ENCODE results near the gene C2CD2. TPM values are rescaled to one million over a fixed set of nuclear protein-coding genes. Genes with fewer than 3 reads are reported as not detected.

C2CD2 gene
- total RNA-seq, 1 donor from 2014 or later = 20.5 TPM

DNA sequence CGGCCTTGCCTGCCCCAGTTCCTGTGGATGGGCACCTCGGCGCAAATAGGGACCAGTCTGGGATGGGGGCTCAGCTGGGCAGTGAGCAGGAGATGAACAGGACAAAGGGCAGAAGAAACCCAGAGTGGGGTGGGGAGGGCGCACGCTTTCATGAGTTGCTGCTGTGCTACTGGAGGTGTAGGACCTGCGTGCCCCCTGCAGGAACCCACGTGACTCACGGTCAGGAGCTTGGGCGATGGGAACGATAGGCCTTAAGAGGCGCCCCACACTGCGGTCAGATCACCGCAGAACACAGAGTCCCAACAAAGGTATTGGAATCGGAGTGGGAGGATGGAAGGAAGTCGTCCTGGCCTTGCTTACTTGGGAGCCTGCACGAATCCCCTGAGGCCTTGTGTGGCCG is 91.8 kb downstream of the C2CD2 start:
- H3K9me3 Mint-ChIP-seq = no peaks in the 10 kb centered on the region
- H3K36me3 Mint-ChIP-seq = peaks cover 3% of the 10 kb centered on the region
- no peaks in the 10 kb centered on the region for H3K27me3 Mint-ChIP-seq
- H3K4me3 Mint-ChIP-seq = no peak overlapping the region
- no peak overlapping the region for H3K27ac Mint-ChIP-seq
- H3K4me1 Mint-ChIP-seq (ENCODE audit: unreplicated experiment) = peaks cover 4% of the 10 kb centered on the region
- TF ChIP-seq, protein P1, sequence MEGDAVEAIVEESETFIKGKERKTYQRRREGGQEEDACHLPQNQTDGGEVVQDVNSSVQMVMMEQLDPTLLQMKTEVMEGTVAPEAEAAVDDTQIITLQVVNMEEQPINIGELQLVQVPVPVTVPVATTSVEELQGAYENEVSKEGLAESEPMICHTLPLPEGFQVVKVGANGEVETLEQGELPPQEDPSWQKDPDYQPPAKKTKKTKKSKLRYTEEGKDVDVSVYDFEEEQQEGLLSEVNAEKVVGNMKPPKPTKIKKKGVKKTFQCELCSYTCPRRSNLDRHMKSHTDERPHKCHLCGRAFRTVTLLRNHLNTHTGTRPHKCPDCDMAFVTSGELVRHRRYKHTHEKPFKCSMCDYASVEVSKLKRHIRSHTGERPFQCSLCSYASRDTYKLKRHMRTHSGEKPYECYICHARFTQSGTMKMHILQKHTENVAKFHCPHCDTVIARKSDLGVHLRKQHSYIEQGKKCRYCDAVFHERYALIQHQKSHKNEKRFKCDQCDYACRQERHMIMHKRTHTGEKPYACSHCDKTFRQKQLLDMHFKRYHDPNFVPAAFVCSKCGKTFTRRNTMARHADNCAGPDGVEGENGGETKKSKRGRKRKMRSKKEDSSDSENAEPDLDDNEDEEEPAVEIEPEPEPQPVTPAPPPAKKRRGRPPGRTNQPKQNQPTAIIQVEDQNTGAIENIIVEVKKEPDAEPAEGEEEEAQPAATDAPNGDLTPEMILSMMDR (conservative IDR thresholded peaks at IDR 0.05) = no peak
- no peak for DNase-seq (ENCODE audit: extremely low spot score, unreplicated experiment)

DNA sequence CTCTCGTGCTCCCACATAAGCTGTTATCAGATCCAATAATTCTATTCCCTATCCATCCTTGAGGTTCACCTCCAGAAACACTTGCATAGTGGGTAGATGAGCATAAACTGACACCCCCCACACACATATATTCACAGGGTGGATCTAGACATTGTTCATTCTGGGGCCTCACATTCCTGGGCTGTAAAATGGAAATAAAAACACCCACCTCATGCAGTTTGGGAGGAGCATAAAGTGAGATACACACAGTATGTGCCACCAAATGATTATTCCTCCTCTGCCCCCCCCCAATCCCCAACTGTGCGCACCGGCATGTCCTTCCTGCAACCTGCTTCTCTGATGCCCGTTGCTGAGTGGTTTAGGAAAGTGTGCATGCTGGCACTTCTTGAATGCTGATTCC is 92.6 kb downstream of the C2CD2 start:
- no peak overlapping the region for H3K27ac Mint-ChIP-seq

DNA sequence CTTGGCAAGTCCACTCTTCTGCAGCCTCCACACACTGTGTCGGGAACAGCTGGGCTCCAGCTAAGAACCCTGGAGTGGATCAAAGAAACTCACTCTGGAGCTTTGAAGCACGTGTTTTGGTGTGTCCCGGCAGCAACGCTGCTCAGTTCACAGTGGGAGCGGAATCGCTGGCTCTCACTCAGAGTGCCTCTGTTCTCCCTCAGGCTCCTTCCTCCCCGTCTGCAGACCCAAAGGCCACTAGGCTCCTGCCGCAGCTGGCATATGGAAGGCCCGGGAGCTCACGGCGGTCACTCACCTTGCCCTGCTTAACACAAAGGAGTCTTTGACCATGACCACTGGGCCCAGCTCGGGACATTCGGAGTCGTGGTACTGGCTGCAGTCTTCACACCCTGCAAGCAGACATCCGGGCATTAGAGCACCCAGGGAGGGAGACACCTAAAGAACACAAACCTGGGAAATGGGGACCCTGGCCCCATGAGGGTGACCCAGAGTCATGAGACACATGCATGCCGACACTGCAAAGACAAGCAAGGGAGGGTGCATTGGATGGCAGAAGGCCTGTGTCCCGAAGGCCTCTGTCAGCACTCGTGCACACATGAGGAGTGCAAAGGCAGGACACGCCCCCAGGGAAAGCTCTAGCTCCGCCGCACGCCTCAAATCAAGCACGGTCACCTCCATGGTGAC is 94.4 kb downstream of the C2CD2 start:
- Mint-ChIP-seq H3K4me1 (ENCODE audit: unreplicated experiment) (peaks cover 4% of the 10 kb centered on the region), H3K4me3 (no peak overlapping the region), H3K27ac (no peak overlapping the region), H3K27me3 (no peaks in the 10 kb centered on the region), H3K9me3 (no peaks in the 10 kb centered on the region), H3K36me3 (peaks cover 11% of the 10 kb centered on the region)
- no peak for DNase-seq (ENCODE audit: extremely low spot score, unreplicated experiment)
- TF ChIP-seq, protein P1 (conservative IDR thresholded peaks at IDR 0.05) = no peak

More for the DNA sequence above, 92.6 kb downstream of the C2CD2 start:
- TF ChIP-seq, protein P1 (conservative IDR thresholded peaks at IDR 0.05) = no peak
- H3K27me3 Mint-ChIP-seq = no peaks in the 10 kb centered on the region
- H3K4me1 Mint-ChIP-seq (ENCODE audit: unreplicated experiment) = peaks cover 4% of the 10 kb centered on the region
- H3K4me3 Mint-ChIP-seq = no peak overlapping the region
- DNase-seq (ENCODE audit: extremely low spot score, unreplicated experiment) = no peak
- H3K9me3 Mint-ChIP-seq = no peaks in the 10 kb centered on the region
- H3K36me3 Mint-ChIP-seq = peaks cover 8% of the 10 kb centered on the region

DNA sequence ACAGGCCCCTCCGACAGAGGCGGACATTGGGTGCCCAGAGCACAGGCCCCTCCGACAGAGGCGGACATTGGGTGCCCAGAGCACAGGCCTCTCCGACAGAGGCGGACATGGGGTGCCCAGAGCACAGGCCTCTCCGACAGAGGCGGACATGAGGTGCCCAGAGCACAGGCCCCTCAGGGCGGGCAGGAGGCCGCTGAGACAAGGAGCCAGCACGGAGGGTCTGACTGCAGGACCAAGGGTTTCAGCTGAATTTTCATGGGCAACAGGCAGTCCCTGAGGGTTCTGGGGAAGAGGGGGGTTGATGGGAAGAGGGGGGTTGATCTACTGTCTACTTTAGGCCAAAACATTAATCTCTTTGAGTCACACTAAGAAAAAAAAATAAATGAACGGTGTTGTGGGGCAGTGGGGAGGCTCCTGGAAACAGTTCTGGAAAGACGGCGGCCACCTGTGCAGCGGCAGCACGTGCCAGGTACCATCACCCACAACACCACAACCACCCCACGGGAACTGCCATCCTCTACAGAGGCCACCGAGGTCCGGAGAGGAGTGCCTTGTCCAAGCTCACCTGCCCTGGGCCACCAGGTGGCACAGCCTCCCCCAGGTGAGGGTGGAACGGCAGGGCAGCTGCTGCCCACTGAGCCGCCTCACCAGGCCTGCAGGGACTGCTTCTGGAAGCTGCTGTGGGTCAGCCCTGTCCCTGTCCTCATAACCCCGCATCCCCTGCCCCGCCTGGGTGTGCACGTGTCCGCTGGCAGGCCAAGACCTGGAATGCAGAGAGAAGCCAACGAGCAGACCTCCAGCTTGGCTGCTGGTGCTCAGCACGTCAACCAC is 95.1 kb downstream of the C2CD2 start:
- Mint-ChIP-seq H3K27me3 (no peaks in the 10 kb centered on the region), H3K9me3 (no peaks in the 10 kb centered on the region), H3K4me3 (no peak overlapping the region), H3K27ac (no peak overlapping the region), H3K36me3 (peaks cover 15% of the 10 kb centered on the region), H3K4me1 (ENCODE audit: unreplicated experiment) (peaks cover 4% of the 10 kb centered on the region)
- DNase-seq (ENCODE audit: extremely low spot score, unreplicated experiment) = no peak
- TF ChIP-seq, protein P1 (conservative IDR thresholded peaks at IDR 0.05) = no peak

DNA sequence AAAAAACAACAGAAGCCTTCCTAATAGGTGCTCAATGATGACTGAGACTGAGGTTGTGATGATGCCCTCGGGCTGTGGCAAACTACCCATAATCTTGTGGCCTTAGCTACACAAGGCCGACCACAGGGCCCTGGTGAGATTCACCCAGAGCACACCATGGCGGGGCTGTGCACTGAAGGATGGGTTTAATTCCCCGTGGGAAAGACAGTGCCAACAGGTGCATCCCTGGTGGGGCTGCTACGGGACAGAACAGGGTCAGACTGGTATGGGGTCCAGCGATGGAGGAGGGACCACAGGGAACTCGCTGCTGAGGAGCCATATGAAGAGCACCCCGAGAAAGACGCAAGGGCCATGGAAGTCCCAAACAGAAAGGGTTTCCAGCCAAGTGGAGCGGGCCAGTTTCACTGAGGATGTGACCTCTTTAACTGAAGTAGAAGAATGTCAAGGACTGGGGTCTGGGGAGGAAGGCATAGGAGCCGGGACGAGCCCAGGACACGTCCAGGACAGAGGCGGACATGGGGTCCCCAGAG is 96.0 kb downstream of the C2CD2 start:
- DNase-seq (ENCODE audit: extremely low spot score, unreplicated experiment) = no peak
- Mint-ChIP-seq H3K36me3 (peaks cover 17% of the 10 kb centered on the region), H3K27me3 (no peaks in the 10 kb centered on the region), H3K4me3 (no peak overlapping the region), H3K4me1 (ENCODE audit: unreplicated experiment) (peaks cover 4% of the 10 kb centered on the region), H3K9me3 (no peaks in the 10 kb centered on the region), H3K27ac (no peak overlapping the region)
- TF ChIP-seq, protein P1 (conservative IDR thresholded peaks at IDR 0.05) = no peak

Data from type B pancreatic cell (in vitro differentiated cells).